ENCODE measurements around the gene NPM1.

NPM1 gene

DNA sequence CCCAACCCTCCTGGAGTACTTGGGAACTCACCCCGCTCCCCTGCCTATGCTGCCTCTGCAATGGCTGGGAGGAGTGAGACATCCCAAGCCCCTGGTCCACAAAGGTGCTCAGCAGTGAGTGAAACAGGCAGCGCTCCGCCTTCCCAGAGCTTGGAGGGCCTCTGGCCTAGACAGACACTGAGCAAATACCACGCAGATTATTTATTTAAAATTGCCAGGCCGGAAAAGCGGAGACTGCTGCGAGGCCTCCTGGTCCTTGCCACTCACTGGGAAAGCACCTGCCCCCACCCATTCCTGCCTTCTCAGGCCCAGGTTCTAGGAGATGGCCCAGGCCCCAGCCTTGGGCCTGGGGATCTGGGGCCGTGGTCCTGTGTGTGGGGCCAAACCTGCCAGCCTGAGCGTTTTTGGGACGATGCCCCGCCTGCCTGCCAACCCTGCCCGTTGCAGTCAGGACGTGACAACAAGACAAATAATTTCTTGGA lies 49.2 kb downstream of the NPM1 start:
- CTCF ChIA-PET, result interaction anchor here (1.8 kb wide), 1 partner anchor 10 kb away, joined by 4 read pairs; no protein-coding TSS in a partner anchor
- no peak for DNase-seq (ENCODE audit: extremely low spot score)
- POLR2A ChIA-PET, result no interaction called here
- TF ChIP-seq, protein P1, sequence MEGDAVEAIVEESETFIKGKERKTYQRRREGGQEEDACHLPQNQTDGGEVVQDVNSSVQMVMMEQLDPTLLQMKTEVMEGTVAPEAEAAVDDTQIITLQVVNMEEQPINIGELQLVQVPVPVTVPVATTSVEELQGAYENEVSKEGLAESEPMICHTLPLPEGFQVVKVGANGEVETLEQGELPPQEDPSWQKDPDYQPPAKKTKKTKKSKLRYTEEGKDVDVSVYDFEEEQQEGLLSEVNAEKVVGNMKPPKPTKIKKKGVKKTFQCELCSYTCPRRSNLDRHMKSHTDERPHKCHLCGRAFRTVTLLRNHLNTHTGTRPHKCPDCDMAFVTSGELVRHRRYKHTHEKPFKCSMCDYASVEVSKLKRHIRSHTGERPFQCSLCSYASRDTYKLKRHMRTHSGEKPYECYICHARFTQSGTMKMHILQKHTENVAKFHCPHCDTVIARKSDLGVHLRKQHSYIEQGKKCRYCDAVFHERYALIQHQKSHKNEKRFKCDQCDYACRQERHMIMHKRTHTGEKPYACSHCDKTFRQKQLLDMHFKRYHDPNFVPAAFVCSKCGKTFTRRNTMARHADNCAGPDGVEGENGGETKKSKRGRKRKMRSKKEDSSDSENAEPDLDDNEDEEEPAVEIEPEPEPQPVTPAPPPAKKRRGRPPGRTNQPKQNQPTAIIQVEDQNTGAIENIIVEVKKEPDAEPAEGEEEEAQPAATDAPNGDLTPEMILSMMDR (IDR thresholded peaks at IDR 0.05; ENCODE audit: control extremely low read depth, extremely low read depth, low read depth, missing control alignments), result no peak

DNA sequence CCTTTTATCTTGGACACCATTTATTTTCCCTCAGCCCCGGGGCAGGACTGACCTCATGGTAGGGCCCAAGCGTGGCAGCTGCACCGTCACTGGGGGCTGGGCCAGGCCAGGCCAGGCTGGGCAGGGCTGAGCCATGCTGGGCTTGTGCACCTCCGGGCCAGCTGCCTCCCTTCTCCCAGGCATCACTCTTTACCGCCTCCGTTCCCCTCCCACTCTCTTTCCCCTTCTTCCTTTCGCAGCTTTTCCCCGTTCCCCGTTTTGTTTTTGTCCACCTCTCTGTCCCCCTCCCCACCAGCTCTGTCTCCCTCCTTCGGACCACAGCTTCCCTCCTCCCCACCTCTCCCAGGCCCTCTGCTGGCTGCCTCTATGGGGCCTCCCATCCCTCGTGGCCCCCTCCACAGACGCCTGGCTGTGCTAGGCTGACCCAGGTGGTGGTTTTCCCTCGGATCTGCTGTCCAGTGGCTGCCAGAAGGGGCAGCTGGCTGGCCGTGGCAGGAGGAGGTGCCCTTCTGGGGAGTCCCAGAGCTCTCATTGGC lies 49.7 kb downstream of the NPM1 start:
- ChIA-PET POLR2A (no interaction called here), CTCF (interaction anchor here (1.8 kb wide), 1 partner anchor 10 kb away, joined by 4 read pairs; no protein-coding TSS in a partner anchor)
- DNase-seq (ENCODE audit: extremely low spot score), result no peak
- TF ChIP-seq, protein P1 (IDR thresholded peaks at IDR 0.05; ENCODE audit: control extremely low read depth, extremely low read depth, low read depth, missing control alignments), result no peak

DNA sequence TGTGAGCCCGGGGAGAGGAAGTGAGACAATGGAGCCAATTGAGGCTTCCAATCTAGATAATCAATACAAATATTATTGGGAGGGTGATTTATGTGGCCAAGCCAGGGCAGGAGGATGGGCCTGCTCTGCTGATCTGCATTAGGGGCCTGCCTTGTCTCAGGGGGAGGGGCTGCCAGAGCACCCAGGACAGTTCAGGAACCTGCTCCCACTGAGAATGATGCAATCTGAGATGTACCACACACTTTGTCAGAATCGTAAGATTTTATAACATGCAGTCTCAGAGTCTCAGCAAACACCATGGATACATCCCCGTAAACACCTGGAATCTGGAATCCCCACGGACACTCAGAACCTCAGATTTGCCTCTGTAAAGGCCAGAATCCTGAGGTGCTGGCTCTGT lies 51.1 kb downstream of the NPM1 start:
- POLR2A ChIA-PET, result no interaction called here
- TF ChIP-seq, protein P1 (IDR thresholded peaks at IDR 0.05; ENCODE audit: control extremely low read depth, extremely low read depth, low read depth, missing control alignments), result no peak
- CTCF ChIA-PET, result no interaction called here
- no peak for DNase-seq (ENCODE audit: extremely low spot score)

DNA sequence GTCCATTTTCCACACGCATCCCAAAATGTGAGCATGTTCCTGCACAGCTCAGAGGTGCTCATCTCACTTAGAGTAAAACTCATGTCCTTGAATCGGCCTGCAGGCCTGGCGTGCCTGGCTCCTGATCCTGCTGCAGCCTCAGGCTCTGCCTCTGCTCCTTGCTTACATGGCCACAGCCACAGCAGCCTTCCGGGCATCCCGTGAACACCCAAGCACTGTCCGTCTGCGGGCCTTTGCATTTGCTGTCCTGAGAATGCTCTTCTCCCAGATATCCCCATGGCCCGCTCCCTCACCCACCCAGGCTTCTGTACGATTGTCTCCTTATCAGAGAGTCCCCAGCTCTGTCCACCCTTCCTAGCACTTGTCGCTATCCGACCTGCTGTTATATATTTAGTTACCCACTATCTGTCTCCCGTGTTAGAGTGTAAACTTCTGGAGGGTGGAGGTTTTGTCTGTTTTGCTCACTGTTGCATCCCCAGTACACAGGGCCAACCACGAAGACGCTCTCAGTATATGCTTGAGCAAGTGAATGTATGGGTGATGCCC lies 53.7 kb downstream of the NPM1 start:
- TF ChIP-seq, protein P1 (IDR thresholded peaks at IDR 0.05; ENCODE audit: control extremely low read depth, extremely low read depth, low read depth, missing control alignments), result no peak
- no peak for DNase-seq (ENCODE audit: extremely low spot score)
- POLR2A ChIA-PET, result no interaction called here
- CTCF ChIA-PET, result no interaction called here

DNA sequence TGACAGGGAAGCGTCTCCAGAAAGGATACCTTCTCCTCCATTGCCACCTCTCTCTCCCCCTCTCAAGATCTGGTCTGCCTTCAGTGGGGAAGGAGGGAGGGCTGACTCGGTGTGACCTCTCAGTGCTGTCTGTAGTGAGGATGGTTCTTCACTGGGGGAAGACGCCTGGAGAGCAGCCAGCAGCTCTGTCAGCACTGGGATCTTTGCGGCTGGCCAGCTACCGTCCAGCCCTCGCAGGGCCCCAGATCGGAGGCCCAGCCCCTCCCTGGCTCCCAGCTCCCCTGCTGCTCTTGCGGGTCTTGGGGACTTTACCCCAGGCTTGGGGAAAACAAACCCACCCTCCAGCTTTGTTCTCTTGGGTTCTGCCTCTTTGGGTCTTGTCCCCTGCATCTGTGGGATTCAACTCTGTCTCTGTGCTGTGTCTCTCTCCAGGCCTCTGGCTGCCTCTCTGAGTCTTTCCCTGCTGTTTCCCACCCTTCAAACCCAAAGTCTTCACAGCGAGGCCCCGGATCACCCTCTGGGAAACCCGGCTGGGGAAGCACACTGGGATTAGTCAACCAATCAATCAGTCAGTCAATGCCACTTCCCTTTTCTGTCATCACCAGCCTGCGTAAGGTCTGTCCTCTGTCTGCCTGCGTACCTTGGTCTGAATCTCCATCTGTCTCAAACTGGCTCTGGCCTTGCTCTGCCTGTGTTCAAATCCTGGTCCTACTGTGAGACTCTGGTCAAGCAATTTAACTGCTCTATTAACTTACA lies 54.8 kb downstream of the NPM1 start:
- ChIA-PET CTCF (interaction anchor here (0.7 to 1.8 kb wide), 2 partner anchors 10 to 24 kb away, joined by 3 to 6 read pairs; no protein-coding TSS in a partner anchor), POLR2A (no interaction called here)
- no peak for DNase-seq (ENCODE audit: extremely low spot score)
- TF ChIP-seq, protein P1 (IDR thresholded peaks at IDR 0.05; ENCODE audit: control extremely low read depth, extremely low read depth, low read depth, missing control alignments), result no peak

DNA sequence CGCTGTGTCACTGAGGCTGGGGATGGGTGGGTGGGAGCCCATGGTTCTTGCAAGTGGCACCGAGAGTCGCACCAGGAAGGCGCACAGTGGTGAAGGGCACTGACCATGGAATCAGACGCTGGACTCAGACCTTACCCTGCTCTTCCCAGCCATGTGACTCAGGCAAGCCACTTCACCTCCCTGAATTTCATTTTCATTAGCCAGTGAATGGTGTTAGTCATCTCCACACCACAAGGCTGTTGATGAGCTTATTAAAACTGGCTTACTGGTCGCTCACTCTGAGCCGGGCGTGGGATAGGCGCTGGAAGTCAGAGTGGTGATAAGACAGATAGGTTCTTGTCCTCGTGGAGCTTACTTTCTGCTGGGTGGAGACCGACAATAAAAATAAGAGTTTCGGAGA lies 56.9 kb downstream of the NPM1 start:
- TF ChIP-seq, protein P1 (IDR thresholded peaks at IDR 0.05; ENCODE audit: control extremely low read depth, extremely low read depth, low read depth, missing control alignments), result no peak
- CTCF ChIA-PET, result interaction anchor here (1.4 to 1.8 kb wide), 2 partner anchors 8 to 39 kb away, joined by 3 to 6 read pairs; no protein-coding TSS in a partner anchor

More for the DNA sequence above, 56.9 kb downstream of the NPM1 start:
- DNase-seq (ENCODE audit: extremely low spot score), result no peak
- POLR2A ChIA-PET, result no interaction called here
